ENCODE data around the gene SARM1. TPM values are rescaled to one million over a fixed set of nuclear protein-coding genes. Genes with fewer than 3 reads are reported as not detected.
"Not testable (repeated sequence)": the region's sequence is repeated elsewhere in the genome, so short reads cannot be mapped to it uniquely, and the experiment has no call there.

Gene SARM1
- total and polyA plus RNA-seq, 5 donors from 2014 or later, result 7.2 to 21.7 (median 8.2) TPM

DNA sequence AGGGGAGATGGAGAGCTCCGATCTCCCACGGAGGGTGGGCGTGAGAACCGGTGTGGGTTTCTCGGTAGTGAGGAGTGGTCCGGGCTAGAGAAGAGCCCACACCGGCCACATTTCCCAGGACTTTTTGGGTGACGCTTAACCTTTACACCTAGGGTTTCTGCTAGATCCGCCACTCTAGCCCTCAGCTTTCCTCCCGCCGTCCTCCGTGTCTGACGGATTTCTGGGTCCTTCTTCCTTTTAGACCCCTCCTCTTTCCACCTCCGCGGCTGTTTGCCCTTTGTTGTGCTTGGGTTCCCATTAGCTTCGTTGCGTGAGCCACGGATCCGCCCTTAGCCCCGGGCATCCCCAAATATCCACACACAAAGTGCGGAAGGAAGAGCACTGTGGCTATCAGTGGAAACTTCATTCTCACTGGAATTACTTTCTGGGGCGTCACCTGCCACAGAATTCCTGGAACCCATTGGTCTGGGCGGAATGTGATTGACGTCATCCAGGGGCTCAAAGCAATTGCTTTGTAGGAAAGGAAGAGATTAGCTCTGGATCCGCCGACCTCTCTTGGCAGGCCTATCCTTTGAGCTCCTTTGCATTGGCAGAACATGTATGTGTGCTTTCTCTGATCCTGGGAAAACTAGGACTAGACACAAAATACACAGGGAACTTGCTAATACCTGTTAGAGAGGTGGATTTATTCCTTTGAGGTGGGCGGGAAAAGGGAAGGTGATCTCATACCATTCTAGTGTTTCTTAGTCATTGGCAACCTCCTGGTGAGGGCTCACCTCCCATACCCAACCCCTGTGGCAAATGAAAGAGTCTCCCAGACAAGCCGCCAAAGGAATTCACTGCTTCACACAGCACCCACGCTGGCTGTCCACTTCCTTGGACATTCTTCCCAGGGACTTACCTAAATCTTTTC, 35.3 kb upstream of the SARM1 start:
- Mint-ChIP-seq H3K4me1 (peaks cover 4 to 56% (median 44%) of the 10 kb centered on the region in 4 donors), H3K36me3 (peaks cover 4% of the 10 kb centered on the region), H3K27ac (peak overlapping the region; percentile 78 to 97 (median 96)), H3K4me3 (peak overlapping the region; percentile 95 to 98 (median 97)), H3K9me3 (no peaks in the 10 kb centered on the region), H3K27me3 (no peaks in the 10 kb centered on the region)
- H3K4me3 ChIP-seq (ENCODE audit: low read depth, low read length), result peak overlapping the region; percentile 81
- DNase-seq, result peak in 1 of 3 donors; percentile 28
- peaks cover 26% of the 10 kb centered on the region for H3K4me1 ChIP-seq (ENCODE audit: control insufficient read depth, insufficient read depth, low read length, poor library complexity, severe bottlenecking)
- peak overlapping the region; percentile 92 for H3K27ac ChIP-seq (ENCODE audit: insufficient read depth, low read length, poor library complexity, severe bottlenecking)
- no peak for ATAC-seq (ENCODE audit: low read depth in 2 of 2)
- H3K27me3 ChIP-seq (ENCODE audit: control insufficient read depth, insufficient read depth, low read length), result no peaks in the 10 kb centered on the region
- H3K36me3 ChIP-seq (ENCODE audit: control insufficient read depth, insufficient read depth, low read length), result peaks cover 17% of the 10 kb centered on the region
- no peaks in the 10 kb centered on the region for H3K9me3 ChIP-seq (ENCODE audit: control insufficient read depth in 2 of 2, low read length in 2 of 2)

- peaks cover 26% of the 10 kb centered on the region for H3K4me1 ChIP-seq (ENCODE audit: control insufficient read depth, insufficient read depth, low read length, poor library complexity, severe bottlenecking)
- Mint-ChIP-seq H3K4me3 (peak overlapping the region; percentile 93 to 98 (median 96)), H3K9me3 (no peaks in the 10 kb centered on the region), H3K27ac (no peak overlapping the region), H3K36me3 (peaks cover 6% of the 10 kb centered on the region), H3K4me1 (peaks cover 4 to 50% (median 42%) of the 10 kb centered on the region in 4 donors), H3K27me3 (no peaks in the 10 kb centered on the region)
- H3K9me3 ChIP-seq (ENCODE audit: control insufficient read depth in 2 of 2, low read length in 2 of 2), result no peaks in the 10 kb centered on the region
- peaks cover 32% of the 10 kb centered on the region for H3K36me3 ChIP-seq (ENCODE audit: control insufficient read depth, insufficient read depth, low read length)
- no peak for ATAC-seq (ENCODE audit: low read depth in 2 of 2)
- H3K27ac ChIP-seq (ENCODE audit: insufficient read depth, low read length, poor library complexity, severe bottlenecking), result no peak overlapping the region
- DNase-seq, result no peak
- no peaks in the 10 kb centered on the region for H3K27me3 ChIP-seq (ENCODE audit: control insufficient read depth, insufficient read depth, low read length)
- H3K4me3 ChIP-seq (ENCODE audit: low read depth, low read length), result no peak overlapping the region
These were observed 33.3 kb upstream of the SARM1 start for GRCh38 chr17:28338056-28338768.

- H3K36me3 Mint-ChIP-seq; H3K9me3 ChIP-seq (ENCODE audit: control insufficient read depth in 2 of 2, low read length in 2 of 2); H3K27ac Mint-ChIP-seq; H3K27ac ChIP-seq (ENCODE audit: insufficient read depth, low read length, poor library complexity, severe bottlenecking); H3K27me3 ChIP-seq (ENCODE audit: control insufficient read depth, insufficient read depth, low read length); H3K4me3 ChIP-seq (ENCODE audit: low read depth, low read length); H3K9me3 Mint-ChIP-seq; ATAC-seq (ENCODE audit: low read depth in 2 of 2); H3K27me3 Mint-ChIP-seq; DNase-seq: not testable (repeated sequence)
- Mint-ChIP-seq H3K4me1 (peaks cover 4 to 48% (median 40%) of the 10 kb centered on the region in 4 donors), H3K4me3 (peak overlapping the region in 3 of 4 donors; percentile 12 to 58 (median 30))
- peaks cover 26% of the 10 kb centered on the region for H3K4me1 ChIP-seq (ENCODE audit: control insufficient read depth, insufficient read depth, low read length, poor library complexity, severe bottlenecking)
- peaks cover 36% of the 10 kb centered on the region for H3K36me3 ChIP-seq (ENCODE audit: control insufficient read depth, insufficient read depth, low read length)
These were observed 32.7 kb upstream of the SARM1 start for GRCh38 chr17:28338769-28339212.

- Histone ChIP-seq H3K27ac (ENCODE audit: insufficient read depth, low read length, poor library complexity, severe bottlenecking) (no peak overlapping the region), H3K36me3 (ENCODE audit: control insufficient read depth, insufficient read depth, low read length) (peaks cover 43% of the 10 kb centered on the region), H3K9me3 (ENCODE audit: control insufficient read depth in 2 of 2, low read length in 2 of 2) (no peaks in the 10 kb centered on the region), H3K4me3 (ENCODE audit: low read depth, low read length) (no peak overlapping the region), H3K27me3 (ENCODE audit: control insufficient read depth, insufficient read depth, low read length) (no peaks in the 10 kb centered on the region), H3K4me1 (ENCODE audit: control insufficient read depth, insufficient read depth, low read length, poor library complexity, severe bottlenecking) (peaks cover 21% of the 10 kb centered on the region)
- ATAC-seq (ENCODE audit: low read depth in 2 of 2), result no peak
- DNase-seq, result no peak
- H3K27ac Mint-ChIP-seq, result no peak overlapping the region
- peaks cover 12% of the 10 kb centered on the region for H3K36me3 Mint-ChIP-seq
- H3K4me1 Mint-ChIP-seq, result peaks cover 0 to 42% (median 34%) of the 10 kb centered on the region in 4 donors
- no peaks in the 10 kb centered on the region for H3K27me3 Mint-ChIP-seq
- no peaks in the 10 kb centered on the region for H3K9me3 Mint-ChIP-seq
- H3K4me3 Mint-ChIP-seq, result peak overlapping the region in 1 of 4 donors; percentile 61
These were observed 32.1 kb upstream of the SARM1 start for GRCh38 chr17:28339431-28339830.

- Mint-ChIP-seq H3K27me3 (no peaks in the 10 kb centered on the region), H3K4me3 (no peak overlapping the region)
These were observed 31.1 kb upstream of the SARM1 start for GRCh38 chr17:28340374-28340773.

DNA sequence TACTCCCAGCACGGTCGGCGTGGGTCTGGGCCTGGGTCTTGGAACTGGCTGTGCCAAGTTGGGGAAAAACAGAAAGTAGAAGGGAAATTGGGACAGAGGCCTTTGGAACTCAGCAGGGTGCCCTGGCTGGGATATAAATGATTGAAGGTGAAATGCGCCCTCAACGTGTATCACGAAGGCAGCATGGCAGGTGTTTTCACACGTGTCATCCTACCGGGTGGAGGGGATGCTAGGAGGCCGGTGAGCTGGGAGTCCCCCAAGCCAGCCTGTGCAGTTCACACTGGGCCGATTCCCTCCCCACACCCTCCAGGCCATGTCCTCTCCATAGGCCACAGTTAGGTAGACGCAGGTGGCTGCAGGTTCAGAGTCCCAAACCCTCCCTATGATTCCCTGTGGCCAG, 30.0 kb upstream of the SARM1 start:
- H3K27ac ChIP-seq (ENCODE audit: insufficient read depth, low read length, poor library complexity, severe bottlenecking), result no peak overlapping the region
- no peaks in the 10 kb centered on the region for H3K27me3 Mint-ChIP-seq
- peaks cover 14% of the 10 kb centered on the region for H3K36me3 Mint-ChIP-seq
- H3K27me3 ChIP-seq (ENCODE audit: control insufficient read depth, insufficient read depth, low read length), result no peaks in the 10 kb centered on the region
- H3K9me3 Mint-ChIP-seq, result no peaks in the 10 kb centered on the region
- no peaks in the 10 kb centered on the region for H3K9me3 ChIP-seq (ENCODE audit: control insufficient read depth in 2 of 2, low read length in 2 of 2)
- H3K4me3 ChIP-seq (ENCODE audit: low read depth, low read length), result no peak overlapping the region
- no peak overlapping the region for H3K27ac Mint-ChIP-seq
- no peak overlapping the region for H3K4me3 Mint-ChIP-seq
- H3K4me1 ChIP-seq (ENCODE audit: control insufficient read depth, insufficient read depth, low read length, poor library complexity, severe bottlenecking), result peaks cover 5% of the 10 kb centered on the region
- peaks cover 0 to 24% (median 20%) of the 10 kb centered on the region in 4 donors for H3K4me1 Mint-ChIP-seq
- no peak for ATAC-seq (ENCODE audit: low read depth in 2 of 2)
- DNase-seq, result no peak
- peaks cover 63% of the 10 kb centered on the region for H3K36me3 ChIP-seq (ENCODE audit: control insufficient read depth, insufficient read depth, low read length)

More at GRCh38 chr17:28340374-28340773, 31.1 kb upstream of the SARM1 start:
- DNase-seq (no peak), ATAC-seq (ENCODE audit: low read depth in 2 of 2) (no peak)
- H3K9me3 ChIP-seq (ENCODE audit: control insufficient read depth in 2 of 2, low read length in 2 of 2), result no peaks in the 10 kb centered on the region
- H3K4me3 ChIP-seq (ENCODE audit: low read depth, low read length), result no peak overlapping the region
- Mint-ChIP-seq H3K36me3 (peaks cover 12% of the 10 kb centered on the region), H3K4me1 (peaks cover 0 to 32% (median 27%) of the 10 kb centered on the region in 4 donors), H3K27ac (no peak overlapping the region), H3K9me3 (no peaks in the 10 kb centered on the region)
- H3K4me1 ChIP-seq (ENCODE audit: control insufficient read depth, insufficient read depth, low read length, poor library complexity, severe bottlenecking), result peaks cover 14% of the 10 kb centered on the region
- no peak overlapping the region for H3K27ac ChIP-seq (ENCODE audit: insufficient read depth, low read length, poor library complexity, severe bottlenecking)
- no peaks in the 10 kb centered on the region for H3K27me3 ChIP-seq (ENCODE audit: control insufficient read depth, insufficient read depth, low read length)
- peaks cover 51% of the 10 kb centered on the region for H3K36me3 ChIP-seq (ENCODE audit: control insufficient read depth, insufficient read depth, low read length)

GRCh38 chr17:28342313-28342712, 29.2 kb upstream of the SARM1 start:
- DNase-seq, result no peak
- no peaks in the 10 kb centered on the region for H3K27me3 ChIP-seq (ENCODE audit: control insufficient read depth, insufficient read depth, low read length)
- no peaks in the 10 kb centered on the region for H3K4me1 ChIP-seq (ENCODE audit: control insufficient read depth, insufficient read depth, low read length, poor library complexity, severe bottlenecking)
- H3K36me3 ChIP-seq (ENCODE audit: control insufficient read depth, insufficient read depth, low read length), result peaks cover 71% of the 10 kb centered on the region
- Mint-ChIP-seq H3K27me3 (no peaks in the 10 kb centered on the region), H3K9me3 (no peaks in the 10 kb centered on the region), H3K27ac (peak overlapping the region in 1 of 3 donors; percentile 79), H3K4me3 (no peak overlapping the region), H3K4me1 (peaks cover 0 to 16% (median 13%) of the 10 kb centered on the region in 4 donors), H3K36me3 (peaks cover 18% of the 10 kb centered on the region)
- no peak for ATAC-seq (ENCODE audit: low read depth in 2 of 2)
- no peaks in the 10 kb centered on the region for H3K9me3 ChIP-seq (ENCODE audit: control insufficient read depth in 2 of 2, low read length in 2 of 2)
- H3K4me3 ChIP-seq (ENCODE audit: low read depth, low read length), result no peak overlapping the region
- H3K27ac ChIP-seq (ENCODE audit: insufficient read depth, low read length, poor library complexity, severe bottlenecking), result no peak overlapping the region

Measured in CD4-positive, CD25-positive, alpha-beta regulatory T cell (primary cell).